Testis (tissue), 3 donors: ENCODE measurements around the gene SLC26A6. TPM values are rescaled to one million over a fixed set of nuclear protein-coding genes. Genes with fewer than 3 reads are reported as not detected.

Experiments used
- DNase-seq: peaks from one replicate; pipeline ENCODE4 v3.0.0-alpha.2; 2019
- H3K27ac ChIP-seq, 2 donors: fragments of 200-600 bp; sonication (generic); one replicate each; pipeline ENCODE4 v1.5.1; 2019
- H3K27me3 ChIP-seq: fragments of 200-600 bp; sonication (generic); one replicate; pipeline ENCODE4 v1.5.1; 2019
- H3K36me3 ChIP-seq: fragments of 200-600 bp; sonication (generic); one replicate; pipeline ENCODE4 v1.5.1; 2017; ENCODE audit warnings: low read depth; ENCODE audit errors: missing control alignments
- H3K4me1 ChIP-seq: fragments of 200-600 bp; sonication (generic); one replicate; pipeline ENCODE4 v1.5.1; 2019
- H3K4me3 ChIP-seq, 2 donors: fragments of 200-600 bp; sonication (generic); one replicate each; pipeline ENCODE4 v1.5.1; 2017 to 2019
- H3K9me3 ChIP-seq: fragments of 200-600 bp; sonication (generic); one replicate; pipeline ENCODE4 v1.5.1; 2017
- POLR2A ChIP-seq: fragments of 450-650 bp; IDR thresholded peaks from one replicate; pipeline ENCODE4 v1.6.1; 2017; ENCODE audit warnings: antibody characterized with exemption, mild to moderate bottlenecking, moderate library complexity
- WGBS, 2 donors: methylation state at CpG; one replicate each; pipeline ENCODE4 v1.1.5; 2018; 5-methylcytosine and 5-hydroxymethylcytosine counted together
- intact Hi-C: fragments of 100-400 bp; cut with DNase I; formaldehyde crosslinking; loops from one replicate; pipeline ENCODE4 v1.15.1; 2023; ENCODE audit warnings: low total_unique reads
- polyA plus RNA-seq: library from polyadenylated mRNA; stranded (reverse); fragments of 350-450 nt; fragmentation: Illumina TruSeq; extraction: RNeasy Lipid Tissue Mini Kit (QIAGEN cat#74804); gene quantifications from one replicate; pipeline ENCODE4 v1.2.3, GENCODE V29; 2014; ENCODE audit warnings: low read depth, low replicate concordance; ENCODE audit not compliant: insufficient read depth
- total RNA-seq, 2 donors: library from RNA; depleted of rRNA; stranded (reverse); fragments of >200 nt; gene quantifications; one replicate each; pipeline ENCODE4 v1.2.3, GENCODE V29; 2016
- TF ChIP-seq, protein P1 (sequence below), 3 experiments: fragments of 450-650 bp in 2 of 3; fragments of 200-600 bp in 1 of 3; sonication (generic) in 1 of 3; IDR thresholded peaks; one replicate each; pipeline ENCODE4 v1.5.1; 2016 to 2019; ENCODE audit warnings: antibody characterized with exemption in 3 of 3, mild to moderate bottlenecking in 2 of 3, moderate library complexity in 1 of 3

SLC26A6 gene
- total and polyA plus RNA-seq, 3 donors from 2014 or later = 12.3 to 32.9 (median 24.6) TPM

DNA sequence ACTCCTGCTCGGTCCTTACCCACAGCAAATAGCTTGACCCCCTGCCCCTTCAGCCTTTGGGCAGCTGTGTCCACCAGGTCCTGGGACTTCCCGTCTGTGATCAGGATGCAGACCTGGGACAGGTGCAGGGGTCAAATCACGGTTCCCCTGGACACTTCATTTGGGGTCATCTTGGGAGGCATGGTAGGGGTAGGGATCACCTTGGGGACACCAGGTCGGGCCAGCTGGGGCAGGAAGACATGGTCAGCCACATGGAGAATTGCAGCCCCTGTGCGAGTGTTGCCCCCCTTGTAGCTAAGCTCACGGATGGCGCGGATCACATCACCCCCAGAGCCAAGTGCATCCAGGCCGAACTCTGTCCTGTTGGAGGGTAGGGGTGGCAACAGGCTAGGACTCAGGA lies 41.9 kb downstream of the SLC26A6 start:
- no peaks in the 10 kb centered on the region for H3K9me3 ChIP-seq
- no peaks in the 10 kb centered on the region for H3K27me3 ChIP-seq
- no peak overlapping the region for H3K27ac ChIP-seq
- H3K4me3 ChIP-seq = no peak overlapping the region
- intact Hi-C loops = no loop called here
- no peak for DNase-seq
- TF ChIP-seq, protein P1, sequence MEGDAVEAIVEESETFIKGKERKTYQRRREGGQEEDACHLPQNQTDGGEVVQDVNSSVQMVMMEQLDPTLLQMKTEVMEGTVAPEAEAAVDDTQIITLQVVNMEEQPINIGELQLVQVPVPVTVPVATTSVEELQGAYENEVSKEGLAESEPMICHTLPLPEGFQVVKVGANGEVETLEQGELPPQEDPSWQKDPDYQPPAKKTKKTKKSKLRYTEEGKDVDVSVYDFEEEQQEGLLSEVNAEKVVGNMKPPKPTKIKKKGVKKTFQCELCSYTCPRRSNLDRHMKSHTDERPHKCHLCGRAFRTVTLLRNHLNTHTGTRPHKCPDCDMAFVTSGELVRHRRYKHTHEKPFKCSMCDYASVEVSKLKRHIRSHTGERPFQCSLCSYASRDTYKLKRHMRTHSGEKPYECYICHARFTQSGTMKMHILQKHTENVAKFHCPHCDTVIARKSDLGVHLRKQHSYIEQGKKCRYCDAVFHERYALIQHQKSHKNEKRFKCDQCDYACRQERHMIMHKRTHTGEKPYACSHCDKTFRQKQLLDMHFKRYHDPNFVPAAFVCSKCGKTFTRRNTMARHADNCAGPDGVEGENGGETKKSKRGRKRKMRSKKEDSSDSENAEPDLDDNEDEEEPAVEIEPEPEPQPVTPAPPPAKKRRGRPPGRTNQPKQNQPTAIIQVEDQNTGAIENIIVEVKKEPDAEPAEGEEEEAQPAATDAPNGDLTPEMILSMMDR (IDR thresholded peaks at IDR 0.05) = no peak
- no peak for TF ChIP-seq POLR2A
- H3K36me3 ChIP-seq = no peaks in the 10 kb centered on the region
- WGBS, 2 donors = 93 to 96% methylated on average over 8 to 9 of the region's 9 CpGs
- peaks cover 21% of the 10 kb centered on the region for H3K4me1 ChIP-seq

DNA sequence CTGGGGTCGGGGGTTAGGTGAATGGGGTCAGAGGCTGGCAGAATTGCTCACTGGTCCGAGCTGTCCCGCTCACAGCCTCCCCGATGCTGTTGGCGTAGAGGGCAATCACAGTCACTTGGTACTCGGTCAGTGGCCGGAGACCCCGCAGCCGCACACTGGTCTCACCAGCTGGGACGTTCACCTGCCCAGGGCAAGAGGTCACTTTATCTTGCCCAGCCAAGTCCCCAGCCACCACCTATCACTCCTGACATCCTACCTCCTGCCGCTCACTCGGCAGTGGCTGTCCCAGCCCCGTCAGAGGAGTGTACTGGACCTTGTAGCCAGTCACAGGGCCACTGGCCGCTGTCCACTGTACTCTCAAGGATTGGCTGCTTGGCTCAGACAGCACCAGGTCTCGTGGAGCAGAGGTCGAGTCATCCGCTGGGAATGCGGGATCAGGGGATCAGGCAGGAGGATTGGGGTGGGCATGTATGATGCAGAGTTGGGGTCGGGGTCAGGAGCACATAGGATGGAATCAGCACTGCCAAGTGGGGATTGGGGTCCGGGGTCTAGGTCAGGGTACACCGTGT lies 42.7 kb downstream of the SLC26A6 start:
- WGBS, 2 donors = 95 to 98% methylated on average over 11 to 21 of the region's 21 CpGs
- Histone ChIP-seq H3K4me3 (no peak overlapping the region), H3K27ac (no peak overlapping the region), H3K27me3 (no peaks in the 10 kb centered on the region), H3K9me3 (no peaks in the 10 kb centered on the region), H3K36me3 (no peaks in the 10 kb centered on the region), H3K4me1 (peaks cover 15% of the 10 kb centered on the region)
- intact Hi-C loops = no loop called here
- DNase-seq = no peak
- no peak for TF ChIP-seq POLR2A
- TF ChIP-seq, protein P1 (IDR thresholded peaks at IDR 0.05) = no peak

DNA sequence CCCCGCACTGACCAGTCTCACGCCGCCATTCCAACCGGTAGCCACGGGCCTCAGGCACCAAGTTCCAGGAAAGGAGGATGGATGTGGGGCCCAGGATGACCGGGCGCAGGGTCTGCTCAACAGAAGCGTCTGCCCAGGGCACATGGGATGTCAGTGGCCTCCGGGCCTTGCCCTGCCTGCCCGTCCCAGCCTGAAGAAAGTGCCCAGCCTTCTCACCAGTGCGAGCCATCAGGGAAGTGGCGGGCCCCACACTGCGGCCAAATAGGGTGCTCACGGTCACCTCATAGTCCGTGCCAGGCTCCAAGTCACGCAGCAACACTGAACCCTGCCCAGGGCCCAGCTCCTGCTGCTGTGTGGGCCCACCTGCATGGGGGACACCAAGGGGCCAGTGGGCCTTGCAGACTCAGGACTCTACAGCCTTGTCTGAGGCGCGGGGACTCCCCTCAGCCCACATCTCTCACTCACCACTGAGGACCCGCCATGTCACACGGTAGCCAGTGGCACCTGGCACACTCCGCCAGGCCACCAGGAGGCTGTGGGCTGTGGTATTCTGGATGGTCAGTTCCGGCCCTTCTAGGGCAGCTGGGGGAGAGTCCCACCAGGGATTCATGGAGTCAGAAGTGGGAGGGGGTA lies 43.3 kb downstream of the SLC26A6 start:
- Histone ChIP-seq H3K4me1 (peaks cover 9% of the 10 kb centered on the region), H3K27me3 (no peaks in the 10 kb centered on the region), H3K27ac (no peak overlapping the region), H3K9me3 (no peaks in the 10 kb centered on the region), H3K4me3 (no peak overlapping the region), H3K36me3 (no peaks in the 10 kb centered on the region)
- DNase-seq = no peak
- intact Hi-C loops = no loop called here
- WGBS, 2 donors = 94 to 98% methylated on average over 6 to 18 of the region's 22 CpGs
- TF ChIP-seq POLR2A = no peak
- TF ChIP-seq, protein P1 (IDR thresholded peaks at IDR 0.05) = no peak

DNA sequence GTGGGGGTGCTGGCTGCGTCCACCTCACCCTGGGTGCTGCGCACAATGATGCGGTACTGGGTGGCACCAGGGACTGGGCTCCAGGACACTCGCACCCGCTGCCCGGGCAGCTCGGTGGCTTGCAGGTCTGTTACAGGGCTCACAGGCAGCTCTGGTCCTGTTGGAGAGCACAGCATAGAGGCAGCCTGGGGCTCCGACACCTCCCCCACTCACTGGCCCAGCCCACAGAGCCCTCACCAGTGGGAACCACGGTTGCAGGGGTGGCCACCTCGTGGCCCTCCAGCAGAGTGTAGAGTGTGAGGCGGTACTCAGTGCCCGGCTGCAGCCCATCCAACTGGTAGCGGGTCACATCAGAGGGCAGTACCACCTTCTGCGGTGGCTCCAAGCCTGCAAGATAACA lies 43.8 kb downstream of the SLC26A6 start:
- TF ChIP-seq POLR2A = no peak
- TF ChIP-seq, protein P1 (IDR thresholded peaks at IDR 0.05) = no peak
- H3K4me1 ChIP-seq = peaks cover 9% of the 10 kb centered on the region
- H3K36me3 ChIP-seq = no peaks in the 10 kb centered on the region
- intact Hi-C loops = no loop called here
- H3K27me3 ChIP-seq = no peaks in the 10 kb centered on the region
- 89% methylated on average over 14 of the region's 14 CpGs; no CpG with 5 or more reads in 1 of the 2 donors for whole genome bisulfite sequencing, 2 donors
- H3K4me3 ChIP-seq = no peak overlapping the region
- no peak overlapping the region for H3K27ac ChIP-seq
- DNase-seq = no peak
- H3K9me3 ChIP-seq = no peaks in the 10 kb centered on the region

DNA sequence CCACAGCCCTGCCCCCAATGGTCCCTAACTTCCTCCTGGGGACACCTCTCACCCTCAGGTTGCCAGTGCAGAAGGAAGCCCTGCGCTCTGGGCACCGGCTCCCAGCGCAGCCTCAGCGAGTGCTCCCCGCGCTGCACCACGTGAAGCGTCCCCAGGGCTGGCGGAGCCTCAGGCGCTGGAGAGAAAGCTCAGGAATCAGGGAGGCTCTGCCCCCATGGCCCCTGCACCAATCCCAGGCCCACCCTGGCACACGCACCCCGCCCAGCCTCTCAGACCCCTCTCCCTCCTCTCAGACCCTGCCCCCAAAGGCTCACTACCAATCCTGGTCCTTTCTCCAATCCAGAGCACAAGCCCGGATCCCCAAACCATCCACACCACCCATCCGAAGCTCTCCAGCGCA lies 47.0 kb downstream of the SLC26A6 start:
- intact Hi-C loops = no loop called here
- H3K27me3 ChIP-seq = no peaks in the 10 kb centered on the region
- TF ChIP-seq POLR2A = no peak
- TF ChIP-seq, protein P1 (IDR thresholded peaks at IDR 0.05) = no peak
- no peaks in the 10 kb centered on the region for H3K36me3 ChIP-seq
- H3K27ac ChIP-seq = no peak overlapping the region
- WGBS, 2 donors = 89 to 91% methylated on average over 4 to 15 of the region's 15 CpGs
- DNase-seq = no peak
- H3K4me3 ChIP-seq = no peak overlapping the region
- no peaks in the 10 kb centered on the region for H3K4me1 ChIP-seq
- H3K9me3 ChIP-seq = no peaks in the 10 kb centered on the region
